Measurements from ENCODE around the gene PHYHIPL.

Gene PHYHIPL

GRCh38 chr10:59175538-59176240 is 754 bp upstream of the PHYHIPL start:
- no peak for TF ChIP-seq RAD21 (IDR thresholded peaks at IDR 0.05; ENCODE audit: low read depth)
- TF ChIP-seq TEAD4 (IDR thresholded peaks at IDR 0.05): no peak
- no peak for TF ChIP-seq YY1 (IDR thresholded peaks at IDR 0.05; ENCODE audit: low read depth)
- no peak for TF ChIP-seq NFIC (IDR thresholded peaks at IDR 0.05)
- no peak for TF ChIP-seq EGR1 (IDR thresholded peaks at IDR 0.05)
- no peak for TF ChIP-seq REST (IDR thresholded peaks at IDR 0.05; ENCODE audit: low read depth)
- no peak for TF ChIP-seq EP300 (IDR thresholded peaks at IDR 0.05; ENCODE audit: borderline replicate concordance)
- TF ChIP-seq USF1 (IDR thresholded peaks at IDR 0.05): no peak
- TF ChIP-seq ZBTB7A (IDR thresholded peaks at IDR 0.05; ENCODE audit: low read depth): no peak
- no peak for TF ChIP-seq CEBPB (IDR thresholded peaks at IDR 0.05)
- no peak for TF ChIP-seq CREB1 (IDR thresholded peaks at IDR 0.05; ENCODE audit: low read depth)
- TF ChIP-seq TCF12 (IDR thresholded peaks at IDR 0.05; ENCODE audit: low read depth): no peak
- no peak for TF ChIP-seq MAX (IDR thresholded peaks at IDR 0.05)
- TF ChIP-seq TAF1 (IDR thresholded peaks at IDR 0.05; ENCODE audit: low read depth): no peak
- TF ChIP-seq FOXM1 (IDR thresholded peaks at IDR 0.05; ENCODE audit: borderline replicate concordance, low read depth): no peak

DNA sequence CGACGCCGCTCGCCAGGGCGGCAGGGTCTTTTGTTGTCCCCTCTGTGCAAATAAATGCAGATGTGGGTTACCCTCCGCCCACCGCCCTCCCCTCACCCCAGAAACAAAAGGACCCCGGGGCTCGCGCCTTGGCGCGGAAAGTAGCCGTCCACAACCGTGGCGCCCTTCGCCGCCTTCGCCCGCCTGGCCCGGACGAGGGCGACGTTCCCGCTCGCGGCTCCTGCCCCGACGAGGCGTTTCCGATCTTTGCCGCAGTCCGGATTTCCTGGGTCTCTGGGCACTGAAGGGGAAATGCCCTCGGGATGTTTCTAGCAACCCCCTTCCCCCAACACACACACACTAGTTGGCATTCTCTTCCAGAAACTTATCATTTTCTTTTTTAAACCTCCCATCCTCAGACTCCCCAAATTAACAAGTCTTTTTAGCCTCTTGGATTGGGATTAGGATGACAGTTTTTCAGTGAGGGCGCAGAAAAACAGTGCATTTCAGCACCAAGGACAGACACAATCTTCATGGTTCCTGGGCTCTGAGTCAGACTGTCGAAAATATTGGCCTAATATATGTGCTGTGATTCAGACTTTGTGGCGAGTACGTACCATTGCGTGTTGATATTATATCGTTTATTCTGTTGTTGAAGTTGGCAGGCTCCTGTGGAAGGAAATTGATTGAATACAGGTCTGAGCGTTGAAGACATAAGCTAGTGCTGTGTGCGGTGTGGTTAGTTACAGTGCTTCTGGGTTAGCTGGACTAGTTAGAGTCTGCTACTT is 771 bp downstream of the PHYHIPL start:
- TF ChIP-seq ZBTB7A (IDR thresholded peaks at IDR 0.05; ENCODE audit: low read depth) (no peak), EP300 (IDR thresholded peaks at IDR 0.05; ENCODE audit: borderline replicate concordance) (no peak), REST (IDR thresholded peaks at IDR 0.05; ENCODE audit: low read depth) (peak; percentile 92)

GRCh38 chr10:59177836-59178235 is 1.4 kb downstream of the PHYHIPL start:
- no peak for TF ChIP-seq YY1 (IDR thresholded peaks at IDR 0.05; ENCODE audit: low read depth)
- TF ChIP-seq TAF1 (IDR thresholded peaks at IDR 0.05; ENCODE audit: low read depth): no peak
- TF ChIP-seq EP300 (IDR thresholded peaks at IDR 0.05; ENCODE audit: borderline replicate concordance): no peak
- no peak for TF ChIP-seq ZBTB7A (IDR thresholded peaks at IDR 0.05; ENCODE audit: low read depth)
- TF ChIP-seq CEBPB (IDR thresholded peaks at IDR 0.05): no peak
- no peak for TF ChIP-seq RAD21 (IDR thresholded peaks at IDR 0.05; ENCODE audit: low read depth)
- TF ChIP-seq REST (IDR thresholded peaks at IDR 0.05; ENCODE audit: low read depth): no peak
- no peak for TF ChIP-seq USF1 (IDR thresholded peaks at IDR 0.05)

DNA sequence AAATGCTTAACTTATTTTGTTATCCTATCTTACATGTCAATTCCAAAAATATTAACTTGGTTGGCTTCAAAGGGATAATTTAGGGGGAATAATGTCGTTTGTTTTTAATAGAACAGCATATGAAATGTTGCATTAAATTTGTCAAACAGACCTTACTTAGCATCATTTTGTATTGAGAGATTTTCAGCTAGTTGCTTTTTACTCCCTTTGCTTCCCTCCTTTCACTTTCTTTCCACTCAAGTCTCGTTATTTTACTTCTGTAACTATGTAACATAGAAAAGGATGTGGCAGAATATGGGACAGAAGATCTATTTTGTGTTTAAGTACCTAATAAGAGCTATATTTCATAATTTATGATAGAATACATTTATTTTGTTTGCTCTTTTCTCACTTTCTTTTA is 2.6 kb downstream of the PHYHIPL start:
- TF ChIP-seq YY1 (IDR thresholded peaks at IDR 0.05; ENCODE audit: low read depth) (no peak), TAF1 (IDR thresholded peaks at IDR 0.05; ENCODE audit: low read depth) (no peak), USF1 (IDR thresholded peaks at IDR 0.05) (no peak), RAD21 (IDR thresholded peaks at IDR 0.05; ENCODE audit: low read depth) (no peak), TEAD4 (IDR thresholded peaks at IDR 0.05) (no peak), TCF12 (IDR thresholded peaks at IDR 0.05; ENCODE audit: low read depth) (no peak), MAX (IDR thresholded peaks at IDR 0.05) (no peak), CREB1 (IDR thresholded peaks at IDR 0.05; ENCODE audit: low read depth) (no peak), REST (IDR thresholded peaks at IDR 0.05; ENCODE audit: low read depth) (no peak), EGR1 (IDR thresholded peaks at IDR 0.05) (no peak), FOXM1 (IDR thresholded peaks at IDR 0.05; ENCODE audit: borderline replicate concordance, low read depth) (no peak), ZBTB7A (IDR thresholded peaks at IDR 0.05; ENCODE audit: low read depth) (no peak), CEBPB (IDR thresholded peaks at IDR 0.05) (no peak), EP300 (IDR thresholded peaks at IDR 0.05; ENCODE audit: borderline replicate concordance) (no peak), NFIC (IDR thresholded peaks at IDR 0.05) (no peak)
